ENCODE data around the gene SEPTIN11.
A peak's percentile ranks its signal among the peaks of the same experiment; 100 is the strongest.

Gene SEPTIN11

GRCh38 chr4:76952656-76953582 is 3.4 kb downstream of the SEPTIN11 start (continued):
- no peak for TF ChIP-seq CREB5 (CRISPR knock-in tag; IDR thresholded peaks at IDR 0.05; ENCODE audit: low read depth)
- no peak for TF ChIP-seq TCF4 (CRISPR knock-in tag; IDR thresholded peaks at IDR 0.05; ENCODE audit: borderline replicate concordance)
- TF ChIP-seq ZC3H10 (CRISPR knock-in tag; IDR thresholded peaks at IDR 0.05): no peak

- no peak for ATAC-seq
- TF ChIP-seq GLIS3 (CRISPR knock-in tag; IDR thresholded peaks at IDR 0.05): no peak
- TF ChIP-seq PATZ1 (CRISPR knock-in tag; IDR thresholded peaks at IDR 0.05; ENCODE audit: borderline replicate concordance): no peak
- no peak for TF ChIP-seq ZNF565 (CRISPR knock-in tag; conservative IDR thresholded peaks at IDR 0.05; ENCODE audit: low read depth)
- TF ChIP-seq SNAI2 (CRISPR knock-in tag; IDR thresholded peaks at IDR 0.05): no peak
- TF ChIP-seq ZNF8 (CRISPR knock-in tag; IDR thresholded peaks at IDR 0.05): no peak
- TF ChIP-seq PPARA (CRISPR knock-in tag; IDR thresholded peaks at IDR 0.05; ENCODE audit: borderline replicate concordance): no peak
- no peak for TF ChIP-seq ISL1 (CRISPR knock-in tag; IDR thresholded peaks at IDR 0.05)
These were observed 4.4 kb downstream of the SEPTIN11 start for GRCh38 chr4:76953956-76954355.

- ATAC-seq: no peak
- TF ChIP-seq ZFP30 (CRISPR knock-in tag; IDR thresholded peaks at IDR 0.05) (no peak), ZNF70 (CRISPR knock-in tag; IDR thresholded peaks at IDR 0.05) (no peak), TCF4 (CRISPR knock-in tag; IDR thresholded peaks at IDR 0.05; ENCODE audit: borderline replicate concordance) (peak; percentile 75), ESRRG (CRISPR knock-in tag; IDR thresholded peaks at IDR 0.05) (no peak)
- TF ChIP-seq, protein P1, sequence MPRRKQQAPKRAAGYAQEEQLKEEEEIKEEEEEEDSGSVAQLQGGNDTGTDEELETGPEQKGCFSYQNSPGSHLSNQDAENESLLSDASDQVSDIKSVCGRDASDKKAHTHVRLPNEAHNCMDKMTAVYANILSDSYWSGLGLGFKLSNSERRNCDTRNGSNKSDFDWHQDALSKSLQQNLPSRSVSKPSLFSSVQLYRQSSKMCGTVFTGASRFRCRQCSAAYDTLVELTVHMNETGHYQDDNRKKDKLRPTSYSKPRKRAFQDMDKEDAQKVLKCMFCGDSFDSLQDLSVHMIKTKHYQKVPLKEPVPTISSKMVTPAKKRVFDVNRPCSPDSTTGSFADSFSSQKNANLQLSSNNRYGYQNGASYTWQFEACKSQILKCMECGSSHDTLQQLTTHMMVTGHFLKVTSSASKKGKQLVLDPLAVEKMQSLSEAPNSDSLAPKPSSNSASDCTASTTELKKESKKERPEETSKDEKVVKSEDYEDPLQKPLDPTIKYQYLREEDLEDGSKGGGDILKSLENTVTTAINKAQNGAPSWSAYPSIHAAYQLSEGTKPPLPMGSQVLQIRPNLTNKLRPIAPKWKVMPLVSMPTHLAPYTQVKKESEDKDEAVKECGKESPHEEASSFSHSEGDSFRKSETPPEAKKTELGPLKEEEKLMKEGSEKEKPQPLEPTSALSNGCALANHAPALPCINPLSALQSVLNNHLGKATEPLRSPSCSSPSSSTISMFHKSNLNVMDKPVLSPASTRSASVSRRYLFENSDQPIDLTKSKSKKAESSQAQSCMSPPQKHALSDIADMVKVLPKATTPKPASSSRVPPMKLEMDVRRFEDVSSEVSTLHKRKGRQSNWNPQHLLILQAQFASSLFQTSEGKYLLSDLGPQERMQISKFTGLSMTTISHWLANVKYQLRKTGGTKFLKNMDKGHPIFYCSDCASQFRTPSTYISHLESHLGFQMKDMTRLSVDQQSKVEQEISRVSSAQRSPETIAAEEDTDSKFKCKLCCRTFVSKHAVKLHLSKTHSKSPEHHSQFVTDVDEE (CRISPR knock-in tag; IDR thresholded peaks at IDR 0.05): peak; percentile 75; the same call in 1 of the 2 replicates
These were observed 4.9 kb downstream of the SEPTIN11 start for GRCh38 chr4:76954489-76954888.

DNA sequence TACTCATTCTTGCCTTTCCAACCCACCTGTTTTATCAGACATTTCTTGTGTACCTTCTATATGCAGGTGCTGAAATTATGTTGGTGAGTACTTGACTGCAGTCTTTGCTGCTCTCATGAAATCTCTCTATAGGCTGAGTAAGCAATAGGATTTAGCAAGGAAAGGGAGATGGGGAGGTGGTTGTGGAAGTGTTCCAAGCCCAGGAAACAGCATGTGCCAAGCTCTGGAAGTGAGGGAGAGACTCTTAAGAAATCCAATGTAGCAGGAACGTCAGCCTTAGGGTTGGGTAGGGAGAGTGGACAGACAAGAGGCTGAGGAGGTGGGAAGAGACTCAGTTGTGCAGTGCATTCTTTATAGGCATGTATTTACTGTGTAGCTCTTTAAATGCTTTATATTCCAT is 5.6 kb downstream of the SEPTIN11 start:
- ATAC-seq: no peak
- TF ChIP-seq BACH2 (CRISPR knock-in tag; IDR thresholded peaks at IDR 0.05; ENCODE audit: borderline replicate concordance) (no peak), ZC3H10 (CRISPR knock-in tag; IDR thresholded peaks at IDR 0.05) (no peak), SNAI2 (CRISPR knock-in tag; IDR thresholded peaks at IDR 0.05) (no peak), GLIS3 (CRISPR knock-in tag; IDR thresholded peaks at IDR 0.05) (no peak), ZNF70 (CRISPR knock-in tag; IDR thresholded peaks at IDR 0.05) (no peak), ESRRG (CRISPR knock-in tag; IDR thresholded peaks at IDR 0.05) (no peak), RARB (CRISPR knock-in tag; IDR thresholded peaks at IDR 0.05) (no peak), PPARA (CRISPR knock-in tag; IDR thresholded peaks at IDR 0.05; ENCODE audit: borderline replicate concordance) (no peak), CREB5 (CRISPR knock-in tag; IDR thresholded peaks at IDR 0.05; ENCODE audit: low read depth) (no peak)
- TF ChIP-seq, protein P2, sequence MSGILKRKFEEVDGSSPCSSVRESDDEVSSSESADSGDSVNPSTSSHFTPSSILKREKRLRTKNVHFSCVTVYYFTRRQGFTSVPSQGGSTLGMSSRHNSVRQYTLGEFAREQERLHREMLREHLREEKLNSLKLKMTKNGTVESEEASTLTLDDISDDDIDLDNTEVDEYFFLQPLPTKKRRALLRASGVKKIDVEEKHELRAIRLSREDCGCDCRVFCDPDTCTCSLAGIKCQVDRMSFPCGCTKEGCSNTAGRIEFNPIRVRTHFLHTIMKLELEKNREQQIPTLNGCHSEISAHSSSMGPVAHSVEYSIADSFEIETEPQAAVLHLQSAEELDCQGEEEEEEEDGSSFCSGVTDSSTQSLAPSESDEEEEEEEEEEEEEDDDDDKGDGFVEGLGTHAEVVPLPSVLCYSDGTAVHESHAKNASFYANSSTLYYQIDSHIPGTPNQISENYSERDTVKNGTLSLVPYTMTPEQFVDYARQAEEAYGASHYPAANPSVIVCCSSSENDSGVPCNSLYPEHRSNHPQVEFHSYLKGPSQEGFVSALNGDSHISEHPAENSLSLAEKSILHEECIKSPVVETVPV (CRISPR knock-in tag; IDR thresholded peaks at IDR 0.05): no peak
